ENCODE measurements around the gene MED31. TPM values are rescaled to one million over a fixed set of nuclear protein-coding genes. Genes with fewer than 3 reads are reported as not detected.

The MED31 gene
- total RNA-seq, 4 donors from 2014 or later: 3.8 to 8.6 (median 7.2) TPM

DNA sequence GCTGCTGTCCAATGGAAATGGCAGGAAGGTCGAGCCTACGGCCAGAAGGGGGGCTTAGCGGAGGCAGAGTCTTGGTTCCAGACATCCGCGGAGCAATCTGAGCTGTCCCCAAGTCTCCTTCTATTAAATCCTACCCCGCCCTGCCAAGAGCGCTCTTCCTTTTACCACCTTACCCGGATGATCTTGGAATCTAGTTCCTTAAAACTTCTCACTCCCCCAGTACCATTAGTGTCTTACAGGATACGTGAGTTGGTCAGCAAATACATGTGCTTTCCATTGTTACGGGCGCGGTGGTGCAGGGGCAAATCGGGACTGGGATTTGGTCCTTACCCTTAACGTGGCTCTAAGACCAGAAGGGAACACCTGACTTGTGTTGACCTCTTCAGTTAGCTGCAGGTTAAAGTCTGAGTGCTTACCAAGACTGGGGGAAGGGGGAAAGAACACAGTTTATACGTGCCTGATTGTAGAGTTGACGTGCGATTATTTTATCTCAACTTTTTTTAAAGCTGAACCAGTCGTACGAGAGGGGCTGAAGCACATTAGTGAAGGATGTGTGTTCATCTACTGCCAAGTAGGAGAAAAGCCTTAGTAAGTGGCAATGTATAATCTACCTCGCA is 10.1 kb downstream of the MED31 start:
- DNase-seq: no peak
- peak overlapping the region; percentile 91 to 97 (median 93) for H3K4me3 ChIP-seq
- peaks cover 10 to 22% of the 10 kb centered on the region in 2 donors for H3K4me1 ChIP-seq
- in situ Hi-C loops (cut with MboI; ENCODE audit: low sequenced_read_pairs in 4 of 4) (loop anchor here in 1 of 4 donors (25.0 kb wide), 1 partner anchor 371 kb away; the partner anchor contains the start of genes BCL6B and RNASEK), intact Hi-C loops (cut with DNase I; ENCODE audit: low total_unique reads) (loop anchor here (1.0 to 2.0 kb wide), 2 partner anchors 10 to 169 kb away; partner anchors contain the start of genes C17orf100 and MED31)
- no peaks in the 10 kb centered on the region for H3K9me3 ChIP-seq
- H3K27ac ChIP-seq: peak overlapping the region; percentile 72 to 90 (median 82)
- no peaks in the 10 kb centered on the region for H3K27me3 ChIP-seq
- TF ChIP-seq POLR2A (IDR thresholded peaks at IDR 0.05): no peak
- TF ChIP-seq, protein P1, sequence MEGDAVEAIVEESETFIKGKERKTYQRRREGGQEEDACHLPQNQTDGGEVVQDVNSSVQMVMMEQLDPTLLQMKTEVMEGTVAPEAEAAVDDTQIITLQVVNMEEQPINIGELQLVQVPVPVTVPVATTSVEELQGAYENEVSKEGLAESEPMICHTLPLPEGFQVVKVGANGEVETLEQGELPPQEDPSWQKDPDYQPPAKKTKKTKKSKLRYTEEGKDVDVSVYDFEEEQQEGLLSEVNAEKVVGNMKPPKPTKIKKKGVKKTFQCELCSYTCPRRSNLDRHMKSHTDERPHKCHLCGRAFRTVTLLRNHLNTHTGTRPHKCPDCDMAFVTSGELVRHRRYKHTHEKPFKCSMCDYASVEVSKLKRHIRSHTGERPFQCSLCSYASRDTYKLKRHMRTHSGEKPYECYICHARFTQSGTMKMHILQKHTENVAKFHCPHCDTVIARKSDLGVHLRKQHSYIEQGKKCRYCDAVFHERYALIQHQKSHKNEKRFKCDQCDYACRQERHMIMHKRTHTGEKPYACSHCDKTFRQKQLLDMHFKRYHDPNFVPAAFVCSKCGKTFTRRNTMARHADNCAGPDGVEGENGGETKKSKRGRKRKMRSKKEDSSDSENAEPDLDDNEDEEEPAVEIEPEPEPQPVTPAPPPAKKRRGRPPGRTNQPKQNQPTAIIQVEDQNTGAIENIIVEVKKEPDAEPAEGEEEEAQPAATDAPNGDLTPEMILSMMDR (IDR thresholded peaks at IDR 0.05 in 4 of 5, conservative IDR thresholded peaks at IDR 0.05 in 1 of 5): no peak
- peak; percentile 6 to 8 for ATAC-seq
- H3K36me3 ChIP-seq: peaks cover 0 to 21% of the 10 kb centered on the region in 2 donors

GRCh38 chr17:6640536-6641246 is 10.7 kb downstream of the MED31 start, which contains the start of the genes KIAA0753 and TXNDC17:
TSS of gene KIAA0753 (minus strand) at chr17:6640711. CDS start at chr17:6635103, 5,608 bp downstream.
TSS of gene TXNDC17 (plus strand) at chr17:6641060. CDS start at chr17:6641083, 23 bp downstream.
- Histone ChIP-seq H3K36me3 (peaks cover 0 to 16% of the 10 kb centered on the region in 2 donors), H3K27ac (peak within 1 kb of the TSS; percentile 72 to 90 (median 82)), H3K27me3 (no peaks in the 10 kb centered on the region), H3K4me3 (peak within 1 kb of the TSS; percentile 91 to 97 (median 93)), H3K9me3 (no peaks in the 10 kb centered on the region), H3K4me1 (peaks cover 10 to 22% of the 10 kb centered on the region in 2 donors)
- peak; percentile 66 to 69 for TF ChIP-seq POLR2A (IDR thresholded peaks at IDR 0.05)
- TF ChIP-seq, protein P1 (IDR thresholded peaks at IDR 0.05 in 4 of 5, conservative IDR thresholded peaks at IDR 0.05 in 1 of 5): peak in 1 of 5 experiments; percentile 14
- in situ Hi-C loops (cut with MboI; ENCODE audit: low sequenced_read_pairs in 4 of 4): loop anchor here in 1 of 4 donors (25.0 kb wide), 1 partner anchor 372 kb away; the partner anchor contains the start of genes BCL6B and RNASEK
- intact Hi-C loops (cut with DNase I; ENCODE audit: low total_unique reads): loop anchor here (1.0 to 2.0 kb wide), 2 partner anchors 11 to 168 kb away; partner anchors contain the start of genes C17orf100 and MED31
- ATAC-seq (peak; percentile 96), DNase-seq (peak; percentile 84 to 86)

- peak; percentile 10 to 22 for ATAC-seq
- Histone ChIP-seq H3K27me3 (no peaks in the 10 kb centered on the region), H3K4me3 (peak overlapping the region; percentile 91 to 97 (median 93)), H3K27ac (peak overlapping the region; percentile 72 to 90 (median 82)), H3K36me3 (peaks cover 0 to 8% of the 10 kb centered on the region in 2 donors), H3K4me1 (peaks cover 10 to 22% of the 10 kb centered on the region in 2 donors), H3K9me3 (no peaks in the 10 kb centered on the region)
- peak in 1 of 2 donors; percentile 15 for DNase-seq
- intact Hi-C loops (cut with DNase I; ENCODE audit: low total_unique reads): loop anchor here (2.0 kb wide), 1 partner anchor 167 kb away; no protein-coding TSS in a partner anchor
- no peak for TF ChIP-seq POLR2A (IDR thresholded peaks at IDR 0.05)
- TF ChIP-seq, protein P1 (IDR thresholded peaks at IDR 0.05 in 4 of 5, conservative IDR thresholded peaks at IDR 0.05 in 1 of 5): no peak
- in situ Hi-C loops (cut with MboI; ENCODE audit: low sequenced_read_pairs in 4 of 4): loop anchor here in 1 of 4 donors (25.0 kb wide), 1 partner anchor 372 kb away; the partner anchor contains the start of genes BCL6B and RNASEK
Observed at GRCh38 chr17:6639586-6640535, 11.5 kb downstream of the MED31 start.

All from gastrocnemius medialis (tissue), 4 donors.